AG08395 (cell line): ENCODE results near the gene ZNF212.
"Not testable (repeated sequence)": the region's sequence is repeated elsewhere in the genome, so short reads cannot be mapped to it uniquely, and the experiment has no call there.

Experiments used
- DNase-seq: peaks from one replicate; pipeline ENCODE4 v3.0.0; 2012; ENCODE audit warnings: mixed read lengths, low spot score

Gene ZNF212

DNA sequence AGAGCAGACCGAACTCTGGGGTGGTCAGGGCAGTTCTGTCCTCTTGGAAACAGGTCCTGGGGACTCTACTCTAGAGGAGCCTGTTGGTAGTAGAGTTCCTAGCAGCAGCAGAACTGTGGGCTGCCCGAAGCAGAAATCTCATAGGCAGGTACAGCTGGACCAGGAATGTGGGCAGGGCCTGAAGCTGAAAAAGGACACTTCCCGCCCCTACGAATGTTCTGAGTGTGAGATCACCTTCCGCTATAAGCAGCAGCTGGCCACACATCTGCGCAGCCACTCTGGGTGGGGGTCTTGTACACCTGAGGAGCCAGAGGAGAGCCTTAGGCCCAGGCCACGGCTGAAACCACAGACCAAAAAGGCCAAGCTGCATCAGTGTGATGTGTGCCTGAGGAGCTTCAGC is 14.2 kb downstream of the ZNF212 start:
- DNase-seq: no peak

DNA sequence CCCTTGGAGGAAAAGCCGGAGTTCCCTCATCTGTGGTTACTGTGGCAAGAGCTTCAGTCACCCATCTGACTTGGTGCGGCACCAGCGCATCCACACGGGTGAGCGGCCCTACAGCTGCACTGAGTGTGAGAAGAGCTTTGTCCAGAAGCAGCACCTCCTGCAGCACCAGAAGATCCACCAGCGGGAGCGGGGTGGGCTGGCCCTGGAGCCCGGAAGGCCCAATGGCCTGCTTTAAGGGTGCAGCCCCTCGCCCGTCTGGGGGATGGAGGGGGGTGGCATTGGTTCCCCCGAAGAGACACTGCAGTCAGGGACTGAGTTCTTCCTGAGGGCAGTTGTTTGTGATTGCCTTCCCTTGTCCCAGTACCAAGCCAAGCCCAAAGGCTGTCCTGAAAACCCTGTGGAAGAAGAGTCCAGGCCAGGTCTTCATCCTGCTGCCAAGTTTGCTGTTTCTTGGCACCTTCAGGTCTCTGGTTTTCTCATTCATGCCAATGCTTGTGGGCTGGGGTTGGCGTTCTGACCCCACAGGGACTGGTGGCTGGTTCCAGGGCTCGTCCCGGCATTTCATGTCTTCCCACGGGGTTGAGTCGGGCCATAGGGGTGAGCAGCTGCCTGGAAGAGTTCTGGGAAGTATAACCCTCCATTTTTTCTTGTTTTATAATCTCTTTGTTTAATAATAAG is 14.9 kb downstream of the ZNF212 start:
- DNase-seq: no peak

DNA sequence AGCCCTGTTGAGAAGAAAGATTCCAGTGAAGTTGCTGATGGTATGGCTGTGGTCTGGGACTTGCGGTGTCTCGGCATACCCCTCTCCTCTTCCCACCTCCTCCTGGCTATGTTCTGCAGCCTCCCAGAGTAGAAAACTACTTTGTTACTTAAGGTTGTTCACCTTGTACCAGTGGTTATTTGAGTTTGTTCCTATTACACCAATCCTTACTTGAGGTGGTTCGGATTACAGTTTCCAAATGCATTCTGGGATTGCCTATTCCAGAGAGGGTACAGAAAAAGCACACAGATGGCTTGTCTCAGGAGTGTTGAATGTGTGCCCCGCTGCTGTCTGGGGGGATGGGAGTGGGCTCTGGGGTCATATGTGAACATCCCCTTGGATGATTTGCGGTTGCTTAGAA is 15.7 kb downstream of the ZNF212 start:
- no peak for DNase-seq

DNA sequence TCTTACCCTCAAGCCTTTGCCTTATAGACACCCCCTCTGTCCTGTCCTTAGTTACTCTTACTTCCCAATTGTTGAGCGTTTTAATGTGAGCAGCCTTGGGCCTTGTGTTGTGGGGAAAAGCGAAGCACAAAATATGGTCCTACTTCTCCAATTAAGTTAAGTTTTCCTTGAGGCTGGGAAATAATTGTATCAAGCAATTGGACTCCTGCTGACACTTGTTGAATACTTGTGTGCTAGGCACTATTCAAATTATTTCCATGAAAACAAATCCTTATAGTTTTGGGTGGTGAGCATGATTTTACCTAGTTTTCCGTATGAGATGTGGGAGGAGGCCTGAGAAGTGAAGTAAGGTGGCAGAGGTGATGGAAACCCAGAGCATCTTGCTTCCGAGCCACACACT is 17.1 kb downstream of the ZNF212 start:
- DNase-seq: no peak

DNA sequence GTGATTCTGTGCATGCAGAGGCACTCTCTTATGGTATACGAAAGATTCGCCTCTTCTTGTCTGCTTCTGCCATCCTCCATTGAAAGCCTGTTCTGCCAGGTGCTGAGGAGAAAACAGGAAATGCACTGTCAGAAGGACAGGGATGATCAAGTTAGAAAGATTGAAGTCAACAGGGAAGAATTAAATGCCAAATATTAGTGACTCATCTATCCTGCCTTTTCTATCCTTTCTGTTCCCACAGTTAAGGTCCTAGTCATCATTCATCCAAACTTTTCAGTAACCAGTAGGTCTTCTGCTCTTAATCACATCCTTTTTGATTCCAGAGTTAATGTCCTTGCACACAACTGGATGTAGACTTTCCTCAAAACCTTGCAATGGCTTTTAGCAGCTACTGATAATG is 17.7 kb downstream of the ZNF212 start:
- DNase-seq: no peak

DNA sequence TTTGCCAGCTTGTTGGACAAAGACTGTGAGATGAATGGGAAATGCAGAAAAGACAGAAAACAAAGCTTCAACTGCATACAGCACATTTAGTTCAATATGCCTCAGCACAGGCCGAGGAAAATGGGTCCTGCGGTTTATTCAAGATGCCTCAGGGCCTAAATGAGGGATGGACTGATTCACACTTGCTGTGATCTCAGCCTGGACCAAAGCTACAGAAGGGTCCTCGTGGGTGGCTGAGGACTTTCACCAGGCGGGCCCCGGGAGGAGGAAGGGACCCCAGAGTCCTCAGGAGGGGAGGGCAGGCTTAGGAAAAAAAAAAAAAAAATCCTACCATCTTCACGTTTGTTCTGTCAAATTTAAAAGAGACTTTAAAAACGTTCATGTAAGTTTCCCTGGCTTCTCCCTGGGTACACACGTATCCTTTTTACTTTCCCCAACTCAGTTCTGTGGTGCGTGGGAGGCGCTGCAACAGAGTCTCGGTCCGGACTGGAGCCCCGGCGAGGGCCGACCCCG is 21.9 kb downstream of the ZNF212 start:
- peak; percentile 35 for DNase-seq

DNA sequence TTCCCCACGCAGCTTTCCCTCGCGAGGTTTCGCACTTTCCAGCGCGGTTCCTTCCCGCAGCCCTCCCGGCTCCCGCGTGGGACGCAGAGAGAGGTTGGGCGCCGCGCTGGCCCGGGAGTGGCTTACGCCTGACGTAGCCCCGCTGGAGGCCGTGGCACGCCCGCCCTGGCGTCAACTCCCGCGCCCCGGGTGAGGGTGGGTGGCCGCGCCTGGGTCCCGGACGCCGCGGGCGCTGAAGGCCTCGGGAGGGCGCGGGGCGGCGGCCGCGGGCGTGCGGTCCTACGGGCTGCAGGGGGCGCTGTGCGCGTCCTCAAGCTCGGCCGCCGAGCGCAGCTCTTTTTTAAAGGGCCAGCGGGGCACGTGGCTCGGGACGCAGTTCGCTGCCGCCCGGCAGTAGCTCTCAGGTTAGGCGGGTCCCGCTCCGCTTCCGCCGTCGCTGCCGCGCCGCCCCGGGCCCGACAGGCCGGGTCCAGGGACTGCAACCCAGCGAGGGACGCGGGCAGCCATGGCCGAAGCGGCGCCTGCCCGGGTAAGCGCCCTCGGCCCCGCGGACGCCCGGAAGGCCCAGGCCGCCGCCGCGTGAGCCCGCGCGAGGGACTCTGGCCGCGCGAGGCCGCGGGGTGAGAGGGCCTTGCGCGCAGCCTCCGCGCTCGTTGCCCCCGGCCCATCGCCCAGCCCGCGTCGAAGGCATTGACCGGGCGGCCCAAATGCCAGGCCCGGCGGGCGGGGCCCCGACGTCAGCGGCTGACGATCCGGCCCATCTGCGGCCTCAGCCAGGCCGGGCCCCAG is 22.6 kb downstream of the ZNF212 start, which contains the start of gene ZNF783:
Gene ZNF783, plus strand, starts transcription at position 368 of the 789 bp plus-strand sequence. Its CDS starts 138 bp downstream, at position 506.
- DNase-seq: peak; percentile 93

DNA sequence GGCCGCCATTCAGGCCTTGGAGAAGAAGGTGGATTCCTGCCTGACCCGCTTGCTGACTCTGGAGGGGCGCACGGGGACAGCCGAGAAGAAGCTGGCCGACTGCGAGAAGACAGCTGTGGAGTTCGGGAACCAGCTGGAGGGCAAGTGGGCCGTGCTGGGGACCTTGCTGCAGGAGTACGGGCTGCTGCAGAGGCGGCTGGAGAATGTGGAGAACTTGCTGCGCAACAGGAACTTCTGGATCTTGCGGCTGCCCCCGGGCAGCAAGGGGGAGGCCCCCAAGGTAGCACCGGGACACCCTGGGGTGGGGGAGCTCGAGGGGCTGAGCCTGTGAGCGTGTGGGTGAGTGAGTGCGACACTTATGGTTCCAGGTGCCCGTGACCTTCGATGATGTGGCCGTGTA is 27.0 kb downstream of the ZNF212 start:
- no peak for DNase-seq

DNA sequence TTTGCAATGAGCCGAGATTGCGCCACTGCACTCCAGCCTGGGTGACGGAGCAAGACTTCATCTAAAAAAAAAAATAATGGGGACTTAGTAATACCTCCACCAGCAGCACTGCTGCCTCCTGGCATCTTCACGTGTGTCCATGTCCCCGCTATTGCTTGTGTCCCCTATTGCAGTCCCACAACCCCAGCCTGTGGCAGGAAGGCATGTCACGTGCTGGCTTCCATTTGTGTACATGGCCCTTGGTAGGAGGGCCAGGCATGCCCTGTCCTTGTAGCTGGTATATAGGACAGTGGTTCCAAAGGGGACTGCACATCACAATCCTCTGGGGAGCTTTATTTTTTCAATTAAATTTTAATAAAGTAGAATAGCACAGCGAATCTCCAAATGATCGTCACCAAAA is 28.3 kb downstream of the ZNF212 start:
- no peak for DNase-seq

DNA sequence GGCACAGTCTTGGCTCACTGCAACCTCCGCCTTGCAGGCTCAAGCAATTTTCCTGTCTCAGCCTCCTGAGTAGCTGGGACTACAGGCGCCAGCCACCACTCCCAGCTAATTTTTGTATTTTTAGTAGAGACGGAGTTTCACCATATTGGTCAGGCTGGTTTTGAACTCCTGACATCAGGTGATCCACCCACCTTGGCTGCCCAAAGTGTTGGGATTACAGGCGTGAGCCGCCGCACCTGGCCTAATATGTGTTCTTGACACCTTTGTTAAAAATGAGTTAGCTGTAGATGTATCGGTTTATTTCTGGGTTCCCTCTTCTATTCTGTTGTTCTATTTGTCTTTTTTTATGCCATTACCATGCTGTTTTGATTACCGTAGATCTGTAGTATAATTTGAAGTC is 35.0 kb downstream of the ZNF212 start:
- DNase-seq: not testable (repeated sequence)

DNA sequence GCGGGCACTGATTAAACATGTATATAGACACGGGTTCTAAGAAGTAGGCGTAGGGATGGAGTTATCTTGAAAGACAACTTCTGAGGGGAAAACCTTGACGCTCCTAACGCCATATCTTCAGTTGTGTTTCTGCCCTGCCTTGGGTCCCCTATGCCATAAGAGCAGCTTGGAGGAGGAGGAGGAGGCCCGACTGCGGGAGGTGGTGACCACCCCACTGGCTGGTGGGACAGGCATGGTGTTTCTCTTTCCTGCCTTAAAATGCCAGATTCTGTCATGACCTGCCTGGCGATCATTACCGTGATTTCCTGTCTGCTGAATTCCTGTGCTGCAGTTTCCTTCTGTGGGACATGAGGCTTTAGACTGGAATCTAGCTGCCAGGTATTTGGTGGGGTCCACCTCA is 38.4 kb downstream of the ZNF212 start:
- DNase-seq: no peak

DNA sequence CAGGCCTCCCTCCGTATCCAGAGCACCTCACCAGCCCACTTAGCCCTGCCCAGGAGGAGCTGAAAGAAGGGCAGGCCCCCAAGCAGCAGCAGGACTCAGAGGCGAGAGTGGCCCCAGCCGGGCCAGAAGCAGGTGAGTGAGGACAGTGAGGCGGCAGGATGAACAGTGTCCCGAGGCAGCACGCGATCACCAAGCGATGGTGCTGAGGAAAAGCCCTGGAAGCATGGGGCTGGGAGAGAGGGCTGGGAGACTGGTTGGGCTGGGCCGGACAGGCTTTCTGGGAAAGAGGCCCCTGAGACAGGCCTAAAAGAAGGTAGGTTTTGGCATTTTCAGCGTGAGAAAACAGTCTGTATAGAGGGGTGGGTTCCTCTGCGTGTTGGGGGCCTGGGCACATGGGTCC is 38.9 kb downstream of the ZNF212 start:
- DNase-seq: no peak

DNA sequence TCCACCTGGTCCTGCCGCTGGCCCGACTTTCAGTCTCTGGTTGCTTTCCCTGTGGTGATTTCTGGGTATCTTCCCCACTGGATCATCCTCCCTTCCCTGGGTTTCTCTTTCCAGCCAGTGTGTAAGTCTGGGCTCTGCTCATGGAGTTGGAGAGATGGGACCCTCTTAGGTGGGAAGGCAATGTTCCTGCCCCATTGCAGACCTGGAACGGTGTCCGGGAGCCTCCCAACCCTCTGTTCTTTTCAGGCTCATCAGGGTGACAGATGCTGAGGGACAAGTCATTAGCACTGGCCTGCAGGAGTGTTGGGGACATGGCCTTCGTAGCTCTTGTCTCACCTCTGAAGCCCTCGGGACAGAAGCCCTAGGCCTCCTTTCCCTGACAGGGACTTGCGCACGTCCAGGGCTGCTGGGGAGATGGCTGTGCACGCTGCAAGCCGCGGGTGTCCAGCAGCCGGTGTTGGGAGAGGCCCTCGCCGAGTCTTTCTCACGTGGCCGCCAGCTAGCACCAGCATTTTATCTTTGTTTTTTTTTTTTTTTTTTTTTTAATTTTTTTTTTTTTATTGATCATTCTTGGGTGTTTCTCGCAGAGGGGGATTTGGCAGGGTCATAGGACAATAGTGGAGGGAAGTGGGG is 39.8 kb downstream of the ZNF212 start:
- DNase-seq: no peak

DNA sequence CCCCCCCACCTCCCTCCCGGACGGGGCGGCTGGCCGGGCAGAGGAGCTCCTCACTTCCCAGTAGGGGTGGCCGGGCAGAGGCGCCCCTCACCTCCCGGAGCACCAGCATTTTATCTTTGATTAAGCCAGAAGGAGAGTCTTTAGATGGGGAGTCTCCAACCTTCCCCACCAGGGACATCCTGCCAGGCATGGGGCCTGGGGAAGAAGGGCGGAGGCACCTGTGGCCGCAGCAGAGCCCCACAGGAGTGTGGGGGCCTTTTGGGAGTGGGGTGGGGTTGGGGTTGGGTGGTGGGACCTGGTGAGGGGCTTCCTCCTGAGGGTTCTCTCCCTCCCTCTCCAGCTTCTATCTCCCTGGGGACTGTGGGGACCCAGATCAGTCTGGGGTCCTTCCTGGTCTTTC is 40.7 kb downstream of the ZNF212 start:
- no peak for DNase-seq

DNA sequence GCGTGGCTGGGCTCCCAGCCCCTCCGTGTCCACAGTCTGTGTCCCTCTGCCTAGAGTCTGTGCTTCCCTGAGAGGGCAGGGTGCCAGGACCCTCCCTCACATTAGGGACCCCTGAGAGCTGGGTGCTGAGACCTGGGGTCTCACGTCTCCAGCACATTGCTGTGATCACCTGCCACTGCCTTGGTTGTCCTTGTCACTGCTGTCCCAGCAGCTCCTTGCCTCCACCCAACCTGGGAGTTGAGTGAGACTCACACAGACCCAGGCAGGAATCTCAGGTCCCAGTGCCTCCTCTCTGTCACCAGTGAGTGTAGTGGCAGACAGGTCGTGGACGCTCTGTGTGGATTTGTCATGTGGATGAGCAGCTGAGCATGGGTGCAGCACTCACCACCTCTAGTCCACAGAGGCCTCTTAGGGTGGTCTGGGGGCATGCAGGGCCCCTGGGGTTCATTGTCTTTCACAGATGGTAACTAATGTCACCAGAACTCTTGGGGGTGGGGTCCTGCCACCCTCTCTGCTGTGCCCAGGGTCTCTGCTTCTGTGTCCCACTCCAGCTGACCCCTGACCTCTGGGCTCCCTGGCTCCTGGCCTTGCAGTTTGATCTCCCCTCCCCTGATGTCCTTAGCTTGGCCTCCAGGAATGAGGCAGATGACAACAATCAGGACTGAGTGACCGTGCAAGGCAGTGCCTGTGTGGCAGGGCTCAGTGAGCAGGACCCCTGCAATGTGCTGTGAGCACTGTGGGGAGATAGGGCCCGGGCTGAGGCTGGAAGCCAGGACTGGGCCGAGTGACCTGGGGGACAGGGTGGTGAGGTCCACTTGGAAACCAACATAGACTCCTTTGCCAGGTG is 41.4 kb downstream of the ZNF212 start:
- no peak for DNase-seq

DNA sequence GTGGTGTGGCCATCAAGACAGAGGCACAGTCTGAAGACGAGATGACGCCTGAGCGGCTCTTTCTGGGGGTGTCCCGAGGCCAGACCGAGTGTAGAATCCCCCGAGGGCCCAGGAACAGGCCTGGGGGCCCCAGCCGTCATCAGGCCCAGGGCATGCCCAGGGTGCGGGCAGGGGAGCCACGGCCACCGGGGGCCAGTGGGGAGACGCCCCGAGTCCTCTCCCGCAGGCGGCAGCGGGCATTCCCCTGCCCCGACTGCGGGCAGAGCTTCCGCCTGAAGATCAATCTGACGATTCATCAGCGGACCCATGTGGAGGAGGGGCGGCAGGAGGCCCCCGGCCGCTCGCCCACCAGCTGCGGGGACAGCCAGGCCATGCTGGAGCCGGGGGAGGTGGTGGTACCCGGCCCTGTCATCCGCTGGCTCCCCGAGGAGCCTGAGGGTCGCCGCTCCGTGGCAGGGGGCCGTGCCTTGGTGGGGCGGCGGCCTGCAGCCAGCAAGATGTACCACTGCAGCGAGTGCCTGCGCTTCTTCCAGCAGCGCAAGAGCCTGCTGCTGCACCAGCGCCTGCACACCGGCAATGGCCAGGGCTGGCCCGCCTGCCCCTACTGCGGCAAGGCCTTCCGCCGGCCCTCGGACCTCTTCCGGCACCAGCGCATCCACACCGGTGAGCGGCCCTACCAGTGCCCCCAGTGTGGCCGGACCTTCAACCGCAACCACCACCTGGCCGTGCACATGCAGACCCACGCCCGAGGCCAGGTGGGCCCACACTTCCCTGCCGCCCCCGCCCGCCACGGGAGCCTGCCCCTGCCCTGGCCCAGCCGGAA is 42.3 kb downstream of the ZNF212 start:
- no peak for DNase-seq

DNA sequence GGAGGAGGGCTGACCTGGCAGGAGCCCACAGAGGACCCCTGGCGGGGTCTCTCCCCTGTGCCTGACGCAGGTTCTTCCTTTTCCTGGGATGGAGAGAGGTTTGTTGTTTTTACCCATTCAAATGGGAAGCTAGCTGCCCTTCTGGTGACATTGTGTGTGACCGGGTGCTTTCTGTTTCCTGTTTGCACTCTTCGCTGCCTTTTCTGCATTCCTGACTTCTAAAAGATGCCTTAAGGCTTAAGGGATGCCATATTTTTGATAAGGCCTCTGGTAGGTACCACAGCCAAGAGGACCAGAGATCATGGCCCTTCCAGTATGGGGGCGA is 42.8 kb downstream of the ZNF212 start:
- DNase-seq: no peak

DNA sequence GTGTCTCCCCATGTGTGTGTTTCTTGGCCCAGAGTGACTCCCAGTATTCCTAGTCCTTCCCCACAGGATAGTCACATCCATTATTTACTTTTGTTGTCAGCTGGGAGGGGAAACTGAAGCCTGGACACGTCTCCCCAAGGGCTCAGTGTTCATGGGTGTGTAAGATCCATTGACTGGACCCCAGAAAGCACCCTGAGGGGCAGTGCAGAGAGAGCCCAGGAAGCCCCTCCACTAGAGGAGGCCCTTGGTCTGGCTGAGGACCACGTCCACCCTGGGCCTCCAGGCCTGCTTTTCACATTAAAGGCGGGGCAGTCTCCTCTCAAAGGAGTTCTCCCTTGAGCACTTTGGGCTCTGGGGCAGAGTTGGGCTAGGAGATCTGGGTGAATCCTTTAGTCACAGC is 43.9 kb downstream of the ZNF212 start:
- DNase-seq: no peak

DNA sequence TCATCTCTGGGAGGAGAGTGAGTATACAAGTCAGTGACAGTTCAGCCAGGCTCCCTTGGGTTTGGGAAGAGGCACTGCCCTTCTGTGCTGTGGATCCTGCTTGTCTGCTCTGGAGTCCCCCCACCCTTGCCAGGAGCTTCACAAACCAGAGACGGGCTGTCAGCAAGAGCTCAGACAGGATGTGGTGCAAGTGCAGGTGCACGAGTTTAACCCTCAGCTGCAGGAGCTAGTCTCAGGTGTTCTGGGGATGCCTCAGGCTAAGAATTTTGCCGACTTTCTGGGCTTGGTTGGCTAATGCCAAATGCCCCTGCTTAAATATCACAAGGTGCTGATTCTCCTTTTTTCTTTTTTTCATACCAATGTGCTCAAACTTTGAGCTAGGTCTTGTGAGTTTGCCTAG is 44.9 kb downstream of the ZNF212 start:
- DNase-seq: no peak

DNA sequence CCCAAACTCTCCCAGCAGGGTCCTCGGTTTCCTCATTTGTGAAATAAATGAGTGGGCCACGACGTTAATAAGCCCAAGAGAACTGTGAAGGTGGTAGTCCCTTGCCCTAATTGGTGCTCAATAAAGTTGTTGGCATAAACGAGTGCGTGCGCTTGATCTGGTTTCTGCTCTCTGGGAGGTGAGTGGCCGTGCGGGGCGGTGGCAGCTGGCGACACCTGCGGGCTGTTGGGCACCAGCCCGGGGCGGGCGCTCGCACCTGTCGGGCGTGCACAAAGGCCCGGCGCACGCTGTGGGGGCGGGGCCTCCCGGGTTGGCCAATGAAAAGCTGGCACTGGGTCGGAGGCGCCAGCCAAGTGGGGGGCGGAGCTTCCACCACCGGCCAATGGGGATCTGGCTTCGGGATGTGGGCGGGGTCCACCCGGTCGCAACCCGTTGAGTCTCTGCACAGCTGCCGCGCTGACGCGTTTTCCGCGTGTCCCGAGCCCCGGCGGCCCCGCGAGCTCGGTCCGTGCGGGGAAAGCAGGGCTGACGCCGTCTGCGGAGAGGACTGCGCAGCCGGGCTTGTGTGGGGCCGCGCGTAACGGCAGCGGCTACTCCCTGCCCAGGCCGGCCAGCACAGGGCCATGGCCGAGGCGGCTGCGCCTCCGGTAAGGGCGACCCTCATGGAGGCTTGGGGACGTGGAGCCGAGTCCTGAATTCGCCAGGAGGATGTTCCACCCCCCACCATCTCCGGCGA is 45.6 kb downstream of the ZNF212 start:
- DNase-seq: peak; percentile 98

DNA sequence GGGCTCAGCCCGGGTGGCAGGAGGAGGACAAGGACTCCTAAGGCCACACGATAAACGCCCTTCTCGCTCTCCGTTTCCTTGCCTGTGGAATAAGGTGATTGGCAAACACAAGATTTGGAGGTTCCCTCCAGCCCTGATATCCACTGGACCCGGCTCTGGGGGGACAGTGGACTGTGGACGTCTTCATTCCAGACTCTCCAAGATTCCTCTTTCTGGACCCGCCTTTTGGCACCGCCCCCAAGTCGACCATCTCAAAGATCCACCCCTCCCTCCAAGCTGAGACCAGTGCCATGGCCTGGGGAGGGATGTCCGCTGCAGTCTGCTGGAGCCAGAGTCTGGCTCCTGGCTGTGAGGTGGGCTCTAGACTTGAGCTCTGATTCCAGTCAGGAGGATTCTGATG is 46.2 kb downstream of the ZNF212 start:
- peak; percentile 41 for DNase-seq
